ENCODE results near the gene STN1.
A peak's percentile ranks its signal among the peaks of the same experiment; 100 is the strongest.

Gene STN1

DNA sequence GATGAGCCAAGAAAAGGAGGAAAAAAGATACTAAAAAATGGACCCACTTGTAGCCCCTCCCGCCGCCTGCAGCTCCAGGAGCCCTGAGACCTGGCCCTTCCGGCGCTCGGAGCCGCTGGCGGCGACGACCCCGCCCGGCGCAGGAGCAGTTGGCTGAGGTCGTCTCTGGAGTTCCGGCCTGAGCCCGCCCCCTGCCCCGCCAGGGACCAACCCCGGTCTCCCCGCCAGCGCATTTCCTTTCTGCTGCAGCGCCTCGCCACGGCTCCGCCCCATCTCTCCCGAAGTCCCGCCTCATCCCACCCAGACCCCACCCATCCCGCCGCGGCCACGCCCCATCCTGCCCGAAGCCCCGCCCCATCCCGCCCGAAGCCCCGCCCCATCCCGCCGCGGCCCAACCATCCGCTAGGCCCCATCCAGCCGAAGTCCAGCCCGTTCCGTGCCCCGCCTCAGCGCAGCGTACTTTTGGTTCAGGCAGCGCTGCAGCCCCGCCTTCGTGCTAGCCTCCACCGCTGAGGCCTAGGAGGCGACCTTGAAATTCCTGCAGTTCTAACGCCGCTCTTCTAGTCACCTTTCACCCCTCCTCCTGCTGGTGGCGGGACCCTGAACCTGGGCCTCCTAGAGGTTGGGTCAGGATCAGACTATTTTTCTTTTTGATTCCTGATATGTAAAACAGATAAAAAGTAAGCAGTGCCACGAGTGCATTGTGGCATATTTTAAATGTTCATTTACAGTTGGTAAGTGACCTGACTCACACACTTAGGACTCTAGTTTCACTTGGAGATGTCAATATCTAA, at the start of gene STN1:
STN1 (minus strand) TSS at position 132 of the 794 bp plus-strand sequence. CDS start 590 bp downstream, outside the sequence.
- peak; percentile 51 to 100 (median 96) for DNase-seq

DNA sequence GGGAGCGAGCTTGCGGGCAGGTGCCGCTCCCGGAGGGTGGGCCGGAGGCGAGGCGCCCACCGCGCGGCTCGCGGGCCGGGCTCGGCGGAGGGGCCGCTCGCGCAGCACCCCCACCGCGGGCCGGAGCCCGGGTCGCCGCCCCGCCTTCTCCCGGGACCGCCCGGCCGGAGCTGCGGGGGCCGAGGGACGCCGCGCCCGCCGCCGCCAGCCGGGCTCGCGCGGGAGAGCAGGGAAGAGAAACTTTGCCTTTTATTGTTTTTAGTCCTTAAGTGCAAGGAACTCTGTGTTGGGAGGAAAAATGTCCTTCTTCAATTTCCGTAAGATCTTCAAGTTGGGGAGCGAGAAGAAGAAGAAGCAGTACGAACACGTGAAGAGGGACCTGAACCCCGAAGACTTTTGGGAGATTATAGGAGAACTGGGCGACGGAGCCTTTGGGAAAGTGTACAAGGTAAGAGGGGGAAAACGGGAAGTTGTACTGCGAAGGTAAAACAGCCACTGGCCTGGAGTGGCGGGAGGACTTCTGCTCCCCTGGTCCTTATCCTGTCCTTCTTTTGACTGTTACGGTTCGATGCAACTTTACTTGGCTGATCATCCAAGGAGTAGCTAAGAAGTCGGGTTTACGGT, 49.6 kb upstream of the STN1 start:
- DNase-seq, result peak in 14 of 58 donors; percentile 5 to 71 (median 36)

GRCh38 chr10:103966671-103967447, 48.9 kb upstream of the STN1 start, which contains the start of gene SLK:
TSS of gene SLK (plus strand) at chr10:103967140. CDS start at chr10:103967746, 606 bp downstream.
- DNase-seq, result peak; percentile 16 to 87 (median 74)

GRCh38 chr10:103960103-103960502, 42.1 kb upstream of the STN1 start:
- DNase-seq, result no peak

- no peak for DNase-seq
Observed at GRCh38 chr10:103958996-103959395, 41.0 kb upstream of the STN1 start.

- DNase-seq, result no peak
Observed at GRCh38 chr10:103954543-103954942, 36.6 kb upstream of the STN1 start.

GRCh38 chr10:103951942-103952341, 34.0 kb upstream of the STN1 start:
- DNase-seq, result no peak

DNA sequence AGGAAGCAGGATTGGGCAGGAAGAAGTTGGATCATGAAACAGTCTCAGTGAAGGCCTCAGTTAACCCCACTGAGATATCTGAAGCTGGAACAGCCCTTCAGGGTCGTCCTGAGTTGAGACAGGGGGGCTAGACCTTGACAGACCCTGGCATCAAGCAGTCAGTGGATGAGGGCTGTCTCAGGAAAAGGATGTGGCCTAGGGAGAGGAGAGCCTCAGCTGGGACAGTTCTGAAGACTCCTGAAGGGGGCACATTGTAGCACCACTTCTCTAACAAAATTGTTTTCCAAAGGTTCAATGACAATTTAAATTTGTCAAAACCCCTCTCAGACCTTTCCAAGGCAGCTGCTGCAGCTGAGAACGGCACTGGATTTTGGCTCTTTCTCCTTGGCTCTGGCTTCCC, 33.2 kb upstream of the STN1 start:
- DNase-seq, result no peak

DNA sequence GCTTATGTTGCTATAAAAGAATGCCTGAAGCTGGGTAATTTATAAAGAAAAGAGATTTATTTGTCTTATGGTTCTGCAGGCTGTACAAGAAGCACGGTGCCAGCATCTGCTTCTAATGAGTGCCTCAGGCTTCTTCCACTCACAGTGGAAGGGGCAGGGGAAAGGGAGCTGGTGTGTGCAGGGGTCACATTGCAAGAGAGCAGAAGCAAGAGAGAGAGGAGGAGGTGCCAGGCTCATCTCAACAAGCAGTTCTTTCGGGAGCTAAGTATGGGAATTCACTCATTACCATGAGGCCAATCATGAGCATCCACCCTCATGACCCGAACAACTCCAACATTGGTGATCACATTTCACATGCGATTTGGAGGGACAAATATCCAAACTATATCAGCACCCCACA, 31.7 kb upstream of the STN1 start:
- no peak for DNase-seq

- DNase-seq, result no peak
Observed at GRCh38 chr10:103947799-103948516, 30.0 kb upstream of the STN1 start.

- DNase-seq, result peak in 4 of 58 donors; percentile 2 to 23 (median 11)
Observed at GRCh38 chr10:103942866-103943265, 24.9 kb upstream of the STN1 start.

DNA sequence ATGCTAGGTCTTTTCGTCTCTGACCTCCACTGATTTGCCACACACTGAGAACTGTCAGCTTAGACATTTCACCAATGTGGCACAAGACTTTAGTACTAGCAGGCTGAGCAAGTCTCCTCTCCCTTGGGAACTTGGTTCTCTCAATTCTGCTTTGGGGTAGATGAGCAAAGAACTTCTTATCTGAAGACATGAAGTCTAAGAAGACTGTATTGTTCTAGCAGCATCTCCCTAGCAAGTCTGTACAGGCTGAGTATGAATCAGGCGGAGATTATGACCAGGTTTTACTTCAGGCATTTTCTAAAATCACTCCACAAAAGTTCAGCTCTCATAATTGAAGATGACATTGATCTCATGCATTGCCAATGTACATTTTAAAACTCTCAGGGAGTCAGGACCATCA, 23.8 kb upstream of the STN1 start:
- DNase-seq, result no peak

- DNase-seq, result no peak
Observed at GRCh38 chr10:103939522-103939921, 21.5 kb upstream of the STN1 start.

DNA sequence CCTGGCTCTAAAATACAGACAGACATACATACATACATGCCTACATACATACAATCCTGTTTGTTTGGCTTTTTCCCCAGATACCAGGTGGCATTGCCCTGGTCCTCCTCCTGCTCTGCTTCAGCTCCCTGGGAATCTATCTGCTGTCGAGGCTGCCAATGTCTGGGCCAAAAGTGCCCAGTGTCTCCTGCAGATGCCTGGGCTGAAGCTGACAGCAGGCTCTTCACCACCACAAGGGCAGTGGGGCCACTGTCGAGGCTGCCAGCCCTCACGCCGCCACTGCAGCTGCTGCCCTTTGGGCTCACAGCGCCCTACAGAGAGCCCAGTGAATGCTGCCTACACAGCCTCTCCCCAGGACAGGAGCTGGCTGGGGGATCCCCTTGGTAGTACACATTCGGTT, 18.0 kb upstream of the STN1 start:
- peak in 33 of 58 donors; percentile 3 to 70 (median 31) for DNase-seq

DNA sequence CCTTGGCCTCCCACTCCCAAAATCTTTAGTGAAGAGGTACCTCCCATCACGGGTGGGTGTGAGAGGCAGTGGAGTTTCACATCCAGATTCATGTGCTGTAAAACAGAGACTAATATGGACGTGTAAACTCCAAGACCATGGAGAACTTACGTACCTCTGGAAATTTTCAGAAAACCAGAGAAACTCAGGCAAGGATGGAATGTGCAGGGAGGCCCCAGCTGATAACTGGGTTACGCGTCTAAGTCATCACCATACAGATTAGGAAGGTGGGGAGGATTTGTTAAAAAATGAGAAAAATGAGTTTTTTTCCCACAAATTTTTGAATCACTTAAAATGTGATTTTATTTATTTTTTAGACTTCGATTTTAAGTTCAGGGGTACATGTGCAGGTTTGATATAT, 16.3 kb upstream of the STN1 start:
- DNase-seq, result no peak

DNA sequence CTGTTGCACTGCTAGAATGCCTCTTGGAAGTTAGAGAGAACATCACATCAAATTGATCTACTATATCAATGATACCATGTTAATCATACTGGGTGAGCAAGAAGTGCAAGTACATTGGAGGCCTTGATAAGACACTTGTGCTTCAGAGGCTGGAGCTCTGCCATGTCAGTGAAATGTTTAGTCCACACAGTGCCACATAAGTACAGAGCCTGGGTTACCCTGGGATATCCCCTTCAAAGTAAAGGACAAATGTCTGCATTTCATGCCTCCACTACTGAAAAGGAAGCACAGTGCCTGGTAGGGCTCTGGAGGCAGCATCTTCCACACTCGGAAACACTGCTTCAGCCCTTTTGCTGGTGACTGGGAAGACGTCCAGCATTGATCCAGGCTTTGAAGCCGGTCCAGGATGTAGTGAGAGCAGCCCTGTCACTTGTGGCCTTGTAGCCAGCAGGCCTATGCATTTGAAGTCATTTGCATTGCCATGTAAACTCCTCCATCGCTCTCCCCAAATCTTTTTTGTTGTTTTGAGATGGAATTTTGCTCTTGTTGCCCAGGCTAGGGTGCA, 15.7 kb upstream of the STN1 start:
- DNase-seq, result peak in 50 of 58 donors; percentile 13 to 83 (median 50)

DNA sequence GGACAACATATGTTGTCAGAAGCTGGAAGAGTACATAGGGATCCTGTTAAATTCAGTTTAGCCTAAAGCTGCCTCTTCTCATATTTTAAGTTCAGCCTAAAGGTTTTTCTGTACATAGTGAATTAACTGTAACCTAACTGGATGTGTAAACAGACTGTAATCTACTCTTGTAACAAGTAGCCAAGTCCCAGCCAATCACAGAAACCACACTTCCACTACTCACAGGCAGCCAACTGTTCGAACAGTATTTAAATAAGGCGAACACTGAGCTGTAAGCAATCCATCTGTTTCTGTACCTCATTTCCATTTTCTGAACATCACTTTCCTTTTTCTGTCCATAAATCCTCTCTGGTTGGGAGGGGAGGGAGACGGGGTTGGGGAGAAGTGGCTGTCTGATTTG, 15.0 kb upstream of the STN1 start:
- DNase-seq, result peak in 4 of 58 donors; percentile 5 to 24 (median 20)

DNA sequence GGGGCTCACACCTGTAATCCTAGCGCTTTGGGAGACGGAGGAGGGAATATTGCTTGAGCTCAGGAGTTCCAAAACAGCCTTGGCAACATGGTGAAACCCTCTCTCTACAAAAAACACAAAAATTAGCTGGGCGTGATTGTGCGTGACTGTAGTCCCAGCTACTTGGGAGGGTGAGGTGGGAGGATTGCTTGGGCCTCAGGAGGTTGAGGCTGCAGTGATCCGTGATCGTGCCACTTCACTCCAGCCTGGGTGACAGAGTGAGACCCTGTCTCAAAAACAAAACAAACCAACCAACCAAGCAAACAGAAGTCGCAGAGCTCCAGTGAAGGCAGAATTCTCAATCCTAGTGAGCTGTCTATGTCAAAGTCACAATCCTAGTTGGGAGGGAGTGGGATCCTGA, 14.3 kb upstream of the STN1 start:
- no peak for DNase-seq

- DNase-seq, result no peak
Observed at GRCh38 chr10:103931603-103932002, 13.6 kb upstream of the STN1 start.

GRCh38 chr10:103930881-103931280, 12.9 kb upstream of the STN1 start:
- DNase-seq, result no peak

- no peak for DNase-seq
Observed at GRCh38 chr10:103930449-103930848, 12.5 kb upstream of the STN1 start.

Measured in anterior cingulate cortex (tissue), 58 donors.